Measurements from ENCODE around the gene TUFM. TPM values are rescaled to one million over a fixed set of nuclear protein-coding genes. Genes with fewer than 3 reads are reported as not detected.

The TUFM gene
- total and polyA plus RNA-seq, 2 donors (not counting 1 experiment from before 2014, with no cell fraction given) = 68.6 to 115 TPM

DNA sequence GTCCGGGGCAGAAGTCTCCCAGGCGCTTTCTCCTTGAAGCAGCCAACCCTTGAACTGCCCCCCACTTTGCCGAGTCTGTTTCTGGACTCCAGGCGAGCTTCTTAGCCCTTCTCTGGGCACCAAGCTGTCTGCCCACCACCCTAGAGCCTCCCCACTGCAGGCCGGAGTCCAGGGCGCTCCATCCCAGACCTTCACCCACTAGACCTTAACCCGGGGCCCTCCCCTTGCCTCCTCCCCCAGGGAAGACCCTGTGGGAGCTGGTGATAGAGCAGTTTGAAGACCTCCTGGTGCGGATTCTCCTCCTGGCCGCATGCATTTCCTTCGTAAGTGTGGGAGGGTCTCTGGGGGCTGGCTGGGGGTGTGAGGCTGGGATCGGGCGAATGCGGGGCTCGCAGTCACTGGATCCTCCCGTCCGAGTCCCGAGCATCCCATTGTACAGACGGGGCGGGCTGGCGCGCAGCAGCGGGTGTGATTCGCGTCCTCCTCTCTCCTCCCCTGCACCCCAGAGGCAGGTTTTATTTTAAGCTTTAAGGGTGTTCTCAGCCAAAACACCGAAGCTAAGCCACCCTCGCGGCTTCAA is 33.2 kb upstream of the TUFM start:
- DNase-seq (ENCODE audit: low read depth in 2 of 2) = no peak
- TF ChIP-seq, protein P1, sequence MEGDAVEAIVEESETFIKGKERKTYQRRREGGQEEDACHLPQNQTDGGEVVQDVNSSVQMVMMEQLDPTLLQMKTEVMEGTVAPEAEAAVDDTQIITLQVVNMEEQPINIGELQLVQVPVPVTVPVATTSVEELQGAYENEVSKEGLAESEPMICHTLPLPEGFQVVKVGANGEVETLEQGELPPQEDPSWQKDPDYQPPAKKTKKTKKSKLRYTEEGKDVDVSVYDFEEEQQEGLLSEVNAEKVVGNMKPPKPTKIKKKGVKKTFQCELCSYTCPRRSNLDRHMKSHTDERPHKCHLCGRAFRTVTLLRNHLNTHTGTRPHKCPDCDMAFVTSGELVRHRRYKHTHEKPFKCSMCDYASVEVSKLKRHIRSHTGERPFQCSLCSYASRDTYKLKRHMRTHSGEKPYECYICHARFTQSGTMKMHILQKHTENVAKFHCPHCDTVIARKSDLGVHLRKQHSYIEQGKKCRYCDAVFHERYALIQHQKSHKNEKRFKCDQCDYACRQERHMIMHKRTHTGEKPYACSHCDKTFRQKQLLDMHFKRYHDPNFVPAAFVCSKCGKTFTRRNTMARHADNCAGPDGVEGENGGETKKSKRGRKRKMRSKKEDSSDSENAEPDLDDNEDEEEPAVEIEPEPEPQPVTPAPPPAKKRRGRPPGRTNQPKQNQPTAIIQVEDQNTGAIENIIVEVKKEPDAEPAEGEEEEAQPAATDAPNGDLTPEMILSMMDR (conservative IDR thresholded peaks at IDR 0.05 in 1 of 2, IDR thresholded peaks at IDR 0.05 in 1 of 2; ENCODE audit: low read depth in 1 of 2, low read length in 2 of 2) = no peak
- TF ChIP-seq EZH2 (IDR thresholded peaks at IDR 0.05; ENCODE audit: low read length, missing control alignments) = no peak
- H3K36me3 ChIP-seq (ENCODE audit: control insufficient read depth, insufficient read depth, low read length) = no peaks in the 10 kb centered on the region
- H3K27ac ChIP-seq (ENCODE audit: insufficient read depth, low read length) = no peak overlapping the region
- no peaks in the 10 kb centered on the region for H3K27me3 ChIP-seq (ENCODE audit: control insufficient read depth, insufficient read depth, low read length)
- H3K9ac ChIP-seq (ENCODE audit: insufficient read depth, low read length) = peak overlapping the region; percentile 60
- no peaks in the 10 kb centered on the region for H3K9me3 ChIP-seq (ENCODE audit: control insufficient read depth, insufficient read depth, low read depth, low read length)
- no peaks in the 10 kb centered on the region for H4K20me1 ChIP-seq (ENCODE audit: control insufficient read depth, extremely low read depth, insufficient read depth, low read length)
- H2AFZ ChIP-seq (ENCODE audit: low read length) = peak overlapping the region; percentile 86
- H3K4me3 ChIP-seq (replicated peaks in 1 of 4; ENCODE audit: control extremely low read depth in 1 of 4, insufficient read depth in 1 of 4, low read depth in 3 of 4, low read length in 4 of 4) = peak overlapping the region; percentile 68 to 82 (median 74)
- peaks cover 6% of the 10 kb centered on the region for H3K4me1 ChIP-seq (ENCODE audit: control insufficient read depth, extremely low read depth, insufficient read depth, low read length)
- no peaks in the 10 kb centered on the region for H3K79me2 ChIP-seq (ENCODE audit: control insufficient read depth, insufficient read depth, low read length)
- peak overlapping the region; percentile 77 for H3K4me2 ChIP-seq (ENCODE audit: extremely low read depth, insufficient read depth, low read length)

GRCh38 chr16:28878083-28878926 is 32.2 kb upstream of the TUFM start, which contains the start of gene ATP2A1:
TSS of gene ATP2A1 (plus strand) at chr16:28878488. CDS start at chr16:28878672, 184 bp downstream.
- peak within 1 kb of the TSS; percentile 60 for H3K9ac ChIP-seq (ENCODE audit: insufficient read depth, low read length)
- no peak within 1 kb of the TSS for H3K27ac ChIP-seq (ENCODE audit: insufficient read depth, low read length)
- peak within 1 kb of the TSS; percentile 86 for H2AFZ ChIP-seq (ENCODE audit: low read length)
- no peak for DNase-seq (ENCODE audit: low read depth in 2 of 2)
- no peaks in the 10 kb centered on the region for H4K20me1 ChIP-seq (ENCODE audit: control insufficient read depth, extremely low read depth, insufficient read depth, low read length)
- TF ChIP-seq, protein P1 (conservative IDR thresholded peaks at IDR 0.05 in 1 of 2, IDR thresholded peaks at IDR 0.05 in 1 of 2; ENCODE audit: low read depth in 1 of 2, low read length in 2 of 2) = no peak
- no peak for TF ChIP-seq EZH2 (IDR thresholded peaks at IDR 0.05; ENCODE audit: low read length, missing control alignments)
- no peaks in the 10 kb centered on the region for H3K79me2 ChIP-seq (ENCODE audit: control insufficient read depth, insufficient read depth, low read length)
- no peaks in the 10 kb centered on the region for H3K27me3 ChIP-seq (ENCODE audit: control insufficient read depth, insufficient read depth, low read length)
- H3K36me3 ChIP-seq (ENCODE audit: control insufficient read depth, insufficient read depth, low read length) = peaks cover 3% of the 10 kb centered on the region
- peaks cover 6% of the 10 kb centered on the region for H3K4me1 ChIP-seq (ENCODE audit: control insufficient read depth, extremely low read depth, insufficient read depth, low read length)
- H3K4me2 ChIP-seq (ENCODE audit: extremely low read depth, insufficient read depth, low read length) = peak within 1 kb of the TSS; percentile 77
- peak within 1 kb of the TSS; percentile 68 to 82 (median 74) for H3K4me3 ChIP-seq (replicated peaks in 1 of 4; ENCODE audit: control extremely low read depth in 1 of 4, insufficient read depth in 1 of 4, low read depth in 3 of 4, low read length in 4 of 4)
- no peaks in the 10 kb centered on the region for H3K9me3 ChIP-seq (ENCODE audit: control insufficient read depth, insufficient read depth, low read depth, low read length)

- Histone ChIP-seq H3K4me3 (replicated peaks in 1 of 4; ENCODE audit: control extremely low read depth in 1 of 4, insufficient read depth in 1 of 4, low read depth in 3 of 4, low read length in 4 of 4) (no peak overlapping the region), H2AFZ (ENCODE audit: low read length) (no peak overlapping the region), H3K79me2 (ENCODE audit: control insufficient read depth, insufficient read depth, low read length) (no peaks in the 10 kb centered on the region), H4K20me1 (ENCODE audit: control insufficient read depth, extremely low read depth, insufficient read depth, low read length) (no peaks in the 10 kb centered on the region), H3K9ac (ENCODE audit: insufficient read depth, low read length) (no peak overlapping the region), H3K4me2 (ENCODE audit: extremely low read depth, insufficient read depth, low read length) (no peak overlapping the region), H3K27ac (ENCODE audit: insufficient read depth, low read length) (no peak overlapping the region), H3K4me1 (ENCODE audit: control insufficient read depth, extremely low read depth, insufficient read depth, low read length) (peaks cover 6% of the 10 kb centered on the region), H3K9me3 (ENCODE audit: control insufficient read depth, insufficient read depth, low read depth, low read length) (no peaks in the 10 kb centered on the region), H3K27me3 (ENCODE audit: control insufficient read depth, insufficient read depth, low read length) (no peaks in the 10 kb centered on the region), H3K36me3 (ENCODE audit: control insufficient read depth, insufficient read depth, low read length) (peaks cover 3% of the 10 kb centered on the region)
- TF ChIP-seq, protein P1 (conservative IDR thresholded peaks at IDR 0.05 in 1 of 2, IDR thresholded peaks at IDR 0.05 in 1 of 2; ENCODE audit: low read depth in 1 of 2, low read length in 2 of 2) = no peak
- TF ChIP-seq EZH2 (IDR thresholded peaks at IDR 0.05; ENCODE audit: low read length, missing control alignments) = no peak
- DNase-seq (ENCODE audit: low read depth in 2 of 2) = no peak
These were observed 31.5 kb upstream of the TUFM start for GRCh38 chr16:28877655-28878000.
